Measurements from ENCODE around the gene ADH1C.

GRCh38 chr4:99389606-99390005 is 37.1 kb upstream of the ADH1C start:
- TF ChIP-seq, protein P1, sequence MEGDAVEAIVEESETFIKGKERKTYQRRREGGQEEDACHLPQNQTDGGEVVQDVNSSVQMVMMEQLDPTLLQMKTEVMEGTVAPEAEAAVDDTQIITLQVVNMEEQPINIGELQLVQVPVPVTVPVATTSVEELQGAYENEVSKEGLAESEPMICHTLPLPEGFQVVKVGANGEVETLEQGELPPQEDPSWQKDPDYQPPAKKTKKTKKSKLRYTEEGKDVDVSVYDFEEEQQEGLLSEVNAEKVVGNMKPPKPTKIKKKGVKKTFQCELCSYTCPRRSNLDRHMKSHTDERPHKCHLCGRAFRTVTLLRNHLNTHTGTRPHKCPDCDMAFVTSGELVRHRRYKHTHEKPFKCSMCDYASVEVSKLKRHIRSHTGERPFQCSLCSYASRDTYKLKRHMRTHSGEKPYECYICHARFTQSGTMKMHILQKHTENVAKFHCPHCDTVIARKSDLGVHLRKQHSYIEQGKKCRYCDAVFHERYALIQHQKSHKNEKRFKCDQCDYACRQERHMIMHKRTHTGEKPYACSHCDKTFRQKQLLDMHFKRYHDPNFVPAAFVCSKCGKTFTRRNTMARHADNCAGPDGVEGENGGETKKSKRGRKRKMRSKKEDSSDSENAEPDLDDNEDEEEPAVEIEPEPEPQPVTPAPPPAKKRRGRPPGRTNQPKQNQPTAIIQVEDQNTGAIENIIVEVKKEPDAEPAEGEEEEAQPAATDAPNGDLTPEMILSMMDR (IDR thresholded peaks at IDR 0.05) = no peak
- TF ChIP-seq EZH2phosphoT487 (IDR thresholded peaks at IDR 0.05; ENCODE audit: borderline replicate concordance, low read depth) (no peak), MAX (IDR thresholded peaks at IDR 0.05; ENCODE audit: low read depth) (no peak), EP300 (IDR thresholded peaks at IDR 0.05; ENCODE audit: borderline replicate concordance in 1 of 2, low read depth in 1 of 2, low read length in 1 of 2) (no peak), RFX5 (IDR thresholded peaks at IDR 0.05; ENCODE audit: low read length) (no peak), ELF1 (IDR thresholded peaks at IDR 0.05) (no peak), POLR2AphosphoS5 (IDR thresholded peaks at IDR 0.05; ENCODE audit: low read depth, low read length) (no peak), NRF1 (IDR thresholded peaks at IDR 0.05; ENCODE audit: low read depth, low read length) (no peak)
